CD4-positive, alpha-beta T cell treated with Interleukin-10 for 1 hour (primary cell): Measurements from ENCODE around the gene LRRC41.
"Not testable (repeated sequence)": the region's sequence is repeated elsewhere in the genome, so short reads cannot be mapped to it uniquely, and the experiment has no call there.

Source experiments
- DNase-seq: peaks from one replicate; pipeline ENCODE4 v3.0.0-alpha.2; 2020

LRRC41 gene

GRCh38 chr1:46325285-46326076 is 22.1 kb upstream of the LRRC41 start:
- not testable (repeated sequence) for DNase-seq

GRCh38 chr1:46322191-46322590 is 18.8 kb upstream of the LRRC41 start:
- not testable (repeated sequence) for DNase-seq

- DNase-seq = not testable (repeated sequence)
Measured at GRCh38 chr1:46319960-46320914, 16.8 kb upstream of the LRRC41 start.

- not testable (repeated sequence) for DNase-seq
Measured at GRCh38 chr1:46319301-46319700, 15.9 kb upstream of the LRRC41 start.

GRCh38 chr1:46317323-46317722 is 13.9 kb upstream of the LRRC41 start:
- no peak for DNase-seq

GRCh38 chr1:46315669-46316403 is 12.4 kb upstream of the LRRC41 start:
- no peak for DNase-seq

GRCh38 chr1:46310321-46310720 is 6.9 kb upstream of the LRRC41 start:
- DNase-seq = no peak

- DNase-seq = no peak
Measured at GRCh38 chr1:46309401-46310159, 6.2 kb upstream of the LRRC41 start.

GRCh38 chr1:46306159-46306530 is 2.7 kb upstream of the LRRC41 start:
- no peak for DNase-seq

GRCh38 chr1:46303872-46304326 is 483 bp upstream of the LRRC41 start:
- DNase-seq = no peak

- DNase-seq = no peak
Measured at GRCh38 chr1:46302641-46303037, 777 bp downstream of the LRRC41 start.

GRCh38 chr1:46301808-46302640 is 1.4 kb downstream of the LRRC41 start:
- DNase-seq = peak; percentile 51

- no peak for DNase-seq
Measured at GRCh38 chr1:46301406-46301807, 2.0 kb downstream of the LRRC41 start.

- DNase-seq = no peak
Measured at GRCh38 chr1:46300673-46301405, 2.6 kb downstream of the LRRC41 start.

- DNase-seq = no peak
Measured at GRCh38 chr1:46298387-46298786, 5.0 kb downstream of the LRRC41 start.

- no peak for DNase-seq
Measured at GRCh38 chr1:46295306-46295705, 8.1 kb downstream of the LRRC41 start.

- DNase-seq = no peak
Measured at GRCh38 chr1:46289976-46290375, 13.4 kb downstream of the LRRC41 start.

- DNase-seq = no peak
Measured at GRCh38 chr1:46289134-46289494, 14.3 kb downstream of the LRRC41 start.

GRCh38 chr1:46288485-46289133 is 14.8 kb downstream of the LRRC41 start:
- DNase-seq = no peak
